GM19238 (cell line): ENCODE results near the gene CPNE5.

Source experiments
- DNase-seq: peaks from one replicate; pipeline ENCODE4 v3.0.0; 2011; ENCODE audit warnings: low spot score; ENCODE audit not compliant: insufficient read length

Gene CPNE5

DNA sequence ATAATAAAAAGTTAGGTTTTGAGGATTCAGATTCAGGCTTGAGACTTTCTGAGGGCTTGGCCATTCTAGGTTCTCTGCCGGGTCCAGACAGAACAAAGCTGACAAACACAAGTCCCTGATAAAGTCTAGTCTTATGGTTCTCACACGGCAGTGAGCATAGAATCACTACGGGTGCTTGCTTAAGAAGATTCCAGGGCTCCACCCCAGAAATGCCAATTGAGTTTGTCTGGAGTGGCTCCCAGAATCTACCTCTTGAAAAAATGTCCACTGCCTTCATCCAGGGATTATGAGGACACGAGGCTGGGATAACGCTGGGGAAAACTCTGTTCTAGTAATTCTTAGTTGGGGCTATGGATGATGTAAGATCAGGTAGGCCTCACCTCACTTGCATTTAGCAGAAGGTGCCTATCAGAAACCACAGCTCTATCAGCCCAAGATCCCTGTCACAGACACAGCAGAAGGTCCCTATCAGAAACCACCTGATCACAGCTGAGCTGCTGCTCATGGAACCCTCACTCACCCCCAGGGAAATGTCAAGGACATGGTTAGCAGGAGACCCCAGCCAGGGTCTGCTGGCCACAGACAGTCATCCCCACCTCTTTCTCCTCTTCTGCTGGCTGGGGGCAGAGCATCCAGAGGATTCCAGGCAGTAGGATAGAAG lies 89.3 kb downstream of the CPNE5 start:
- no peak for DNase-seq

DNA sequence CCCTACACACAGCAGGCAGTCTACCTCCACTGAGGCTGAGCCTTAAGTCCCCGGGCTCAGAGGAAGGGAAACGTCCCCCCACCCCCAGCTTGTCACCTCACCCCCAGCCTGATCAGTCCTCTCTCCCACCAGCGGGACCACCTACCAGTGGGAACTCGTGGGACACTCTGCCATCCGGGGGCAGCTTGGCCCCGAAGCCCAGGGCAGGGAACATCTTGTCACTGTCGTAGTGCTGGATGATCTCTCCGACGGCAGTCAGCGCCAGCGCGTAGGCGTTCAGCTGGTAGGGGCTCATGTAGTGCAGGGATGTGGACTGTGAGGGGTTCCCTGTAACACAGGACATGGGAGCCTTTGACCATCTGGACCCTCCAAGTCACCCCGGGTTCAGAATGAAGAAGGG lies 93.0 kb downstream of the CPNE5 start:
- no peak for DNase-seq

DNA sequence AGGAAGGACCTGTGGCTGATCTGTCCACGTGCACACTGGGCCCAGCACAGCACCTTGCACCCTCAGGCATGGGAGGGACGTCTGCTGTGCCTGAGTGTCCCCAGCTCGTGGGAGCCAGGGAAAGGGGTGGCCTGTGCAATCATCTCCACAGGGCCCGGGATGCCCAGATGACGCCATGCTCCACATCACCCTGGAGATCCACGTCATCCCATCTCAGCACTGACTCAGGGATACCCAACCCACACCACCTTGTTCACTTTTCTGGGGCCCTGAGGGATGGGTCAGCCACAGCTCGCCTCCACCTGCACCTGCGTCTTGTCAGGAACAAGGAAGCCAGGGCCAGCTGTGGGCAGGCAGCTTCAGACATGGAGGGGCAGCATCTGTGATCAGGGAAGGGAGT lies 93.4 kb downstream of the CPNE5 start:
- DNase-seq = no peak

DNA sequence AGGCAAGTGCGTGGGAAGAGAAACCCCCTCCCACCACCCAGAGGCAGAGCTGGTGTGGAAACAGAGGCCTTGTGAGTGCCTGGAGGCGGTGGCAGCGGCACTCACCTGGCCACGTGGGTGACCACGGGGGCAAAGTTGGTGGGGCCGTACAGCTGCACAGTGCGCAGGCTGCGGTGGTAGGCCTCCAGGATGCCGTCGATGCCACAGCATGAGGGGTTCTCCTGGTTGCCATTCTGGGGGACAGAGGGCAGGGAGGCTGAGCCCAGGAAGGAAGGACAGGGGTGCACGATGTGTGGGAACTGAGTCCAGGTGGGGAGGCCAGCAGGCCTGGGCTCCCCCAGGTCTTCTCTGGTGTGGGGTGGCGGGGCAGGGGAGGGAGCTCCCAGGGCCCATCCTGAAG lies 94.0 kb downstream of the CPNE5 start:
- DNase-seq = no peak

DNA sequence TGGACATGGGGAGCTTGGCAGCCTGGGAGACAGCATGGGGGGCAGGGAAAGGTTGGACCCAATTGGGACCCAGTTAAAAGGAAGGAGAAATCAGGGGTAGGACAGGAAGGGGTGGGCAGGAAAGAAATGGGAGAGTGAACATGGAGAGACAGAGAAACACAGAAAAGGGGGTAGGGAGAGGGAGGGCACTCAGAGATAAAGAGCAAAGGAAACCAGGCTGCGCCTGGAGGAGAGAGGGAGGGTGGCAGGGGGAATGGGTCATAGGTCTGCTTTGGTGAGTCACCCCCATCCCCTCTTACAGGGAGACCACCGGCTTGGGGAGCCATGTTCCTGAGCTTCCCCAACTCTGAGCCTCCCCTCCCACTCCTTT lies 95.0 kb downstream of the CPNE5 start:
- no peak for DNase-seq

DNA sequence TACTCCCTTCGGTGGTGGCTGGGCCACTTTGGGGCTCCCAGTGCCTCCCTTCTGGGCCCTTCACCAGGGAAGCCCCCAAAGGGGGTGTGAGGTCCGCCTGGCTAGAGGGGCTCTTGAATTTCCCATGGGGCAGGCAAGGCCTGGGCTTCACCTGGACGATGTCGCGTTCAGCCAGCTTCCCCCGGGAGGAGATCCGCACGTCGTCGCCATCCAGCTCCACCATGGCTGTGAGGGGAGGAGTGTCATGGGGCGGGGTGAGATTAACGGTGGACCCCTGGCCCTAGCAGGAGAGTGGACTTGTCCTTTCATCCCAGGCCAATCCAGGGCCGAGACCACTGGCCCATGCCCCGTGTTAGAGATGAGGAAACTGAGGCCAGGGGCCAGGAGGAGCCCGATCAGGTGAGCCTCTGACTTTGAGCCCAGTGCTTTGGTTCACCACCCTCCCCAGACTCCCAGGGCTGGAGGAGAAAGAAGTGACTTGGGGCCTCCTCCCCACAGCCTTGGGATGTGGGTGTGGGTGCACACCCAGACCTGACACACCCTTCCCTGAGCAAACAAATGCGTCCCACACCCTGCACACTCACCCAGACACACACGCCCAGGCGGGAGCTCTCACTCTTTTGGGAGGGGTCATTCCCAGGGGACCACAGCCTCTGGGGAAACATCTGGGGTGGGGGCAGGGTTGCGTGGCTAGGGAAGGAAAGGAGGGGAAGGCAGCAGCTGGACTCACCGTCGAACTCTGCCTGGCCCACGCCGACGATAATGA lies 95.5 kb downstream of the CPNE5 start:
- DNase-seq = no peak

DNA sequence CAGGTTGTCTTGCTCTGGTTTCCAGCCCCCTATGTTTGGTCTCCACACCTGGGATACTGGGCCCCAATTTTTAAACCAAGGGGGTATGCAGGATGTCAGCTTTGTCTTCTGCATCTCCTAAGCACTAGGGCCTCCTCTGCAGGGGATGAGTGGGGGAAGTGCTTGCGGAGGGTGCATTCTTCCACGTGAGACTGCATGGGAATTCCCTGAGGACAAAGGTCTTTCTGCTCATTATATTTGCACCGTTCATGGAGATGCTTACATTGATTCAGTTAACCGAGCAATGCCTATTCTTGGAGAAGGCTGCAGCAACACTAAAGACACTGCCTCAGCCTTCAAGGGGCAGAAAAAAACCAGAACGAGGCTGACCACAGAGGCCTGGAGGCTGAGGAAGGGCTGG lies 96.2 kb downstream of the CPNE5 start:
- DNase-seq = no peak

DNA sequence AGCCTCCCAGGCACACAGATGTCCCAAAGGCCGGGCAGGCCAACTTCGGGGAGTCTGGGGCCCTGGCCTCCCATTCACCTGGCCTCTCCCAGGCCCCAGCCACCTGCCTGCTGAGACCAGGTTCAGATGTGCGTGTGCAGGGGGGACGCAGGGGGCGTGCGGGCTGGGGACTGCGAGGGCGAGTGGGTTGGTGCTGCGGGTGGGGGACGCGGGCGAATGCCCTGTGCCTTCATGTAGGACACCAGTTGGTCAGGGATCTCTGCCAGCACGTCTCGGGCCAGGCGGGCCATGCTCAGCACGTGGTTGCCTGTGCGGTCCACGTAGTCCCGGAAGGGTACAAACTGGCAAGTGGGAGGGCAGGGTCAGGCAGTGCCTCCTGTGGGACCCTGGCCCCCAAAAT lies 97.1 kb downstream of the CPNE5 start:
- DNase-seq = no peak

DNA sequence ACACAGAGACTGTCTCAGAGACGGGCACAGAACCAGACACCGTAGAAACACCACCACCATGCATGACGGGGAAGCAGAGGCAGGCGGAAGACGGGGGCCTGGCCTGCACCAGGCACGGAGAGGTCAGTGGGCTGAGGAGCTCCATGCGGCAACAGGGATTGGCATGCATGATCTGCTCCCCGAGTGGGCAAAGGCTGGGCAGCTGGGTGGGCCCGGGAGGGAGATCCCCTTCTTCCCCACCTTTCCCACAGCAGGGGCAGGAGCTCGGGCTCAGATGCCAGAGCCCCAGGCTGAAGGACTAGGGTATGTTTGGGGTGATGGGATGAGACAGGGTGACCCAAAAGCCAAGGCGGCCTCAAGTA lies 98.4 kb downstream of the CPNE5 start:
- no peak for DNase-seq

DNA sequence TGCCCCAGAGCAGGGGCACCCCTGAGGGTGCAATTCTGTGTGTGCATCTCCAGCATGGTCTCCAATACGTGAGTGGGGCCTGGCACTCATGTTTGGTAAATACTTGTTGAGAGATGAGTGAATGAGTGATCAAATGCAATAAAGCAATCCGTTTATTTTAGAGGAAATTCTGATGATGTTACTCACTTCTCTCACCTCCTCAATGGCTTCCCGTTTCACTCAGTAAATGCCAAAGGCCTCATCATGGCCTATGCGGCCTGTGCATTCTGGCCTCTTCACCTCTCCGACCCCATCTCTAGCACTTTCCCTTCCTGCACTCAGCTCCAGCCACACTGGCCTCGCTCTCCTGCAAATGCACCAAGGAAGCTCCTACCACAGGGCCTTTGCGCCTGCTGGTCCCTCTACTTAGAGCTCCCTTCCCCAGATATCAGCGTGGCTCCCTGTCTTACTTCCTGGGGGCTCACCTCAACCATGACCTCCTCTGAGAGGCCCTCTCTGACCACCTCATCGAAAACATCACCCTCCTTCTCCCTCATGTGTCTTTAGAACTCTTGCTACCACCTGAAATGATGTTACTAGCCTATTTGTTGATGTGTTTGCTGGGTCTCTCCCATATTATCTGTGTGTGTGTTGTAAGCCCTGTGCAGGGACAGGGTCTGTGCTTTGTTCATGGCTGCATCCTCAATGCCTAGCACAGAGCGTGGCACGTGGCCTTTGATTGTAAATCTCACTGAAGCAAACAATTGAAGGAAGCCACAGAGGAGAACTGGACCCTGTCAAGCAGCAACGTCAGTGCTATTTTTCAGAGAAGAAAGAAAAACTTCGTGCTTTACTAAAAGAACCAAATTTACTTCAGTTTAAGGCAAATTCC lies 99.1 kb downstream of the CPNE5 start:
- no peak for DNase-seq

DNA sequence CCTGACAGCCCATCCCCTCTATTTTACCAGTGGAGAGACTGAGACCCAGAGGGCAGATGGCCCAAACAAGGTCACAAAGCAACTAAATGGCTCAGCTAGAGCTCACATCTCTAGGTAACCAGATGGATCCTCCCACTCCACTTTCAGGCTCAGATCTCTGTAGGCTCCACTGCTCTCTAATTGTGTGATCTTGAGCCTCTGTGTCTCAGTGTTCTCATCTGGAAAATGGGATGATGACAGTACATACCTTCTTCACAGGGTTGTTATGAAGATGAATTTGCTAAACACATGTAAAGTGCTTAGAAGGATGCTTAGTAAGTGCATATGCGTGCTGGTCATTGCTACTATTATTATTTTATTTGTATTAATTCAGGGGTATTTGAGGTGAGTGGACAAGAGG lies 101.1 kb downstream of the CPNE5 start:
- no peak for DNase-seq

DNA sequence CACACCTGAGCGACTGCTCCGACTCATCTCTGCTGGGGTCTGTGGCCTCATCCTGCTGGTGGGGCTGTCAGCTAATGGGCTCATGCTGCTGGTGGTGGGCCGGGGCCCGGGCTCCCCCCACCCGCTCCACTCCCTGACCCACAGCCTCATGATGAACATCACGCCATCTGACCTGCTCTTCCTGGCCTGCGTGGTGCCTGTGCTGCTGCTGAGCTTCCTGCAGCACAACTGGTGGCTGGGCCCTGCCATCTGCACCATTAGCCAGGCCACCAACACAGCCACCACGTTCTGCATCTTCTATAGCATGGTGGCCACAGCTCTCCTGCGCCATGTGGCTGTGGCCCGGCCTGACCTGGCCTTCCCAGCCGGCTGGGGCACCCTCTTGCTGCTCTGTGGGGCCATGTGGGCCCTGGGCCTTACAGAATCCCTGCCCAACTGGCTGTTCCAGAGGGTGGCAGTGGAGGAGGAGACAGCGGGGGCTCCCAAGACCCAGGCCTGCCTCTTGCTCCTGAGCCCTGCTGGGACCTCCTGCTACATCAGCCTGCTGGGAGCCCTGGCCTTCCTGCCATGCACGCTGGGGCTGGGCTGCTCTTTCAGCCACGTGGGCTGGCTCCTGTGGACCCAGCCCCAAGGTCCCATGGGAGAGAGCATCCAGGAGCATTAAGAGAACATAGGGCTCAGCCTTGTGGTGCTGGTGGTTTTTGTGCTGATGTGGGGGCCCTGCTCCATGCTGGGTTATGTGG lies 102.0 kb downstream of the CPNE5 start:
- no peak for DNase-seq

DNA sequence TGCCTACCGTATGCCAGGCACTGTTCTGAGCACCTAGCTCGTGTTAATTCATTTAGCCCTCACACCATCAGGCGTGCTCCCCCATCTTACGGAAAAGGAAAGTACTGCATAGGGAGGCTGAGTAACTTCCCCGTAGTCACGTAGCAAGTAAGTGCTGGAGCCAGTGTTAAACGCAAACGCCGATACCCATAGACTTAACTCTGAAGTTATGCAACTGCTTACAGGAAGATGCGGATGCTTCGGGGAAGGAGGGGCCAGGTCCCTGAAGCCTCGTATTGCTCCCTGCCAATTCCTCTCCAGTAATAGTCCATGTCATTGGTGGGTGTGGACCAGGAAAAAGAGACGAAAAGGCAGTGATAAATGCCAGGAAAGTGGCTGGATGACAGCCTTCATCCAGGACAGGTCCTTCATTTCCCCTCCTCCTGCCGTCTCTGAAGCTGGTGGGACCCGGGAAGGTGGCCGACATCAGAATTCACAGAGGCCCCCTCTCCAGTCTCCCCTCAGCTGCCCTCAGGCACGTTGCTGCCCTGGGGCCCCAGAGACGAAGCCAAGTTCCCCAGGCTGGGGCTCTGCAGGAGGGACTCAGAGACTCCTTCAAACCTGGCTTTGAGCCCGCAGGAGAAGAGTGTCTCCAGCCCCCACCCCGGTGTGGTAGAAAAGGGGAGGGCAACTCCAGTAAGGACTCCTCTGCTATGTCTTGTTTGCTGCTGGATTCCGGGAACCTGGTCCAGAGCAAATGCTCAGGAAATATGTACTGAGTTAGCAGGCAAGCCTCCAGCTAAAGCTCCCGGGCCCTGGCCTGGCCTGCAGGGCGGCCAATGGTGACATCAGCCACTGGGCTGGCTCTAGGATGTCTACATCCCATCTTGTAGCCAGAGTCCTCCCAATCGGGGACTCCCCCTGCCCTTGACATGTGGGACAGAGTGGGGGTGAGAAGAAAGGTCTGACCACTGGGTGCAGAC lies 103.9 kb downstream of the CPNE5 start:
- peak; percentile 44 for DNase-seq

DNA sequence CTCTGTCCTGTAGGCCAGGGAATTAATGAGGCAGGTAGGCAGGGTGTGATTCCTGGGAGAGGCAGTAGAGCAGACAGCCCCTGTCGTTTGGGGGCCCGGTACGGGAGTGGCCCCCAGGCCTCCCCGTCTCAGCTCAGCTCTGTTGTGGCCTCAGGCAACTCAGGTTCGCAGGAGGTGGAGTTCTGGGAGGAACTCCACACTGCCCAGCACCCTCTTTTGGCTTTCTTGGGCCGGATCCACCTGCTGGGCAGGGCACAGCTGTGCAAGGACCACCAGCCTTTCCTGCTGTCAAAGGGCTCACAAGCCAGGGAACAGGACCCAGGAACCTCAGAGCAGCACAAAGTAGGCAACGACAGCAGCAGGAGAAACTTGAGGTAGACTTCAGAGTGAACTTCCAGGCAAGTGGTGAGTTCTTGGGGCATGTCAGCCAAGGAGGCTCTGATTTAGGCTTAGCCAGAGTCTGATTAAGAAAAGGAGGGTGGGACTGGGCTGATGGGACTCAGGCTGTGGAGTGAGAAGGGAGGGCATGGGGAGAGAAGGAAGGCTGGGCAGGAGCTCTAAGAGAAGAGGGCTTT lies 104.7 kb downstream of the CPNE5 start:
- DNase-seq = no peak

DNA sequence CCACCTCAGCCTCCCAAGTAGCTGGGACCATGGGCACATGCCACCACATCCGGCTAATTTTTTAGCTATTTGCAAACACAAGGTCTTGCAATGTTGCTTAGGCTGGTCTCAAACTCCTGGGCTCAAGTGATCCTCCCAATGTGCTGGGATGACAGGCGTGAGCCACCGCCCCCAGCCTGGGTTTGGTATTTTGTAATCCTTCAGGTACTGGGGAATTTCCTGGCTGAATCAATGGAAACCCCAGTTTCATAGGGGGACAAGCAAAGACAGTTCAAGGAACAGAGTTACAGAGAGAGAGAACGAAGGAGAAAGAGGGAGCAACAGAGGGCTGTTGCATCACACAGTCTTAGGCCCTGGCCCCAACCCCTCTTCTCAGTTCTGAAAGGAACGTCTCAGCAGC lies 105.9 kb downstream of the CPNE5 start:
- DNase-seq = no peak

DNA sequence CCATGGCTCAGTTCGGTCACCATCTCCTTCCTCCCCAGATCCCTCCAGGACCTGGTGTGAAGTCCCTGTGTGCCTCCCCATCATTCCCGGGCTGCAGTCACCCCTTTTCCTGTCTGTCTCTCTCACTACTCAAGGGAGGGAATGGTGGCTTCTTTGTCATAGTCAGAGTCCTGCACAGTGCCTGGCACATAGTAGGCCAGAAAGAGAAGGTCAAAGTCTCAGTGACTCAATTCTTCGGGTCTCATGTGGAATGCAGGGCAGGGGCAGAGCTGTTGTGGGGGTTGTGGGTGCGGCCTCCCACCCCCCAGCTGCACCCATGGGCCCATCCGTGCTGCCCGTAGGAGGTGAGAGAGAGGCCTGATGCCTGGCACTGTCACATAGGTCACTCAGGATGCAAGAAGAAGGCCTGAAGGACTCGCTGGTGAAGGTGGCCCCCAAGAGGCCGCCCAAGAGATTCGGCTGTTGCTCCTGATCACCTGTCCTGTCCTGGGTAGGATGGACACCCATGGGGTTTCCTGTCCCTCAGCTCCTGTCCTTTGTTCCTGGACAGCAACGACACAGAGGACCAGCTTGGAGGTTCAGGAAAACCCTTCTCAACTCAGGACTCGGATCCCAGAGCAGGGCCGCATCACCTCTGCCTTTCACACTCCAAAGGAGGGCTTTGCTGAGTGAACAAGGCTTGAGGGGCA lies 107.5 kb downstream of the CPNE5 start:
- no peak for DNase-seq

DNA sequence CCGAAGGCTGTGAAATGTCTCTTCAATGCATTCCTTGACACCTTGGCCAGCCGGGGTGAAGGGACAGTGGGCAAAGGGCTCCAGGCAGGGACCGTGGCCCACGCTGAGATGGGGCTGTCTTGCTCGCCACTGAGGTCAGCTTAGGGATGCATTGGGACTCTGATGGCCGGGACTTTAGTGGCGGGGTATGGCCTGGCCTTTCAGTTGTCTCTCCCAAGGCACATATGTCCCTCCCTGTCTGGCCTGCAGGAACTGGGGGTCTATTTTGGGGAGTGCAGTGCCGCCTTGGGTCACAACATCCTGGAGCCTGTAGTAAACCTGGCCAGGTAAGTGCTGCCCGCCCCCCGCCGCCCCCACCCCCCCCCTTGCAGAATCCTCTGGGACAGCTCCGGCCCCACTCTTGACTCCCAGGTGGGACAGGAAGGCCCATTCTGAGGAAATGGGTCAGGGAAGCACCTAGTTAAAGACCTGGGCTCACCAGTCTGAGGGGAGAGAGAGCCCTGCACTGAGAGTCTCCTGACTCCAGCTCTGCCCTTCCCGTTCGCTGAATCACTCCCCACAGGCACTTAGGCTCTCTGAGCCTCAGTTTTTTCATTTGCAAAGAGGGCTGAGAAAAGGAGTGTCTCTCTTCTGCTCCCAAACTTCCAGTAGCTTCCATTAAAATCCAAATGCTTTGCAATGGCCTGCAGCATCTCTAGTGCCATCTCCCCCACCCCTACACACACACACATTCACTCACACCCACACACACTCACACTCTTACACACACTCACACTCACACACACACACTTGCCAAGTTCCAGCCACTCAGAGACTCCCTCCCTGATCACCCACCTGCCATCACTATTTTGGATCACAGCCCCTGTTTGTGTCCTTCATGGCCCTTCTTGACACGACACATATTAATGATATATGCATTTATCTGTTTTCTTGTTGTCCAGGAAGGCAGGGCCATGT lies 108.5 kb downstream of the CPNE5 start:
- no peak for DNase-seq

DNA sequence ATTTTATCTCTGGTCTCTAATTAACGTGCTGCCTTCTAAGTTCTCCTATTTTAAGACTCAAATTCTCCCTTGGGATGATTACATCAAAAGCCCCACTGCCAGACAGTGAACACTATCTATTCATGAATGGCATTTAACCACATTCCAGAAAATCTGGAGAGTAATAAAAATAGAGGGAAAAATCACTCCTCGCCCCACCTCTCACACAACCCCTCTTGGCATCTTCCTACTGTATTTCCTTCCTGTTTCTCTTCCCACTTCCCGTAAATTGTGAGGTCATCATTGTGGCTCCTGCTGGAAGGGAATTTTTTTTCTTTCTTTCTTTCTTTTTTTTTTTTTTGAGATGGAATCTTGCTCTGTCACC lies 110.1 kb downstream of the CPNE5 start:
- DNase-seq = no peak
